ENCODE data around the gene BCKDK.

DNA sequence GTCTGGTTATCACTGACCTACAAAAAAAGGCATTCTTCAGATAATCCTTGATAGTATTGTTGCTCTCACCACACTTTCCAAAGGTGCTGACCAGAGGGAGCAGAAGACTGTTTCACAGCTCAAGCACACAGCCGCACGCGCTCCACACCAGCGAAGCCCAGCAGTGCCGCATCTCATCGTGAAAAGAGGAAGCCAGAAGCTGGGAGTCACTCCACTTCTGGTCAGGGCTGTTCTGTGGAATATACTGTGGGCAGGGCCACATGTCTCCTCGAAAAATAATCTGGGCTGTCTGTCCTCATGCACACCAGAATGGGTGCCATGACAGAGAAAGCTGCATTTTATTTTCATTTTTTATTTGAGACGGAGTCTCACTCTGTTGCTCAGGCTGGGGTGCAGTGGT, 49.0 kb downstream of the BCKDK start:
- TF ChIP-seq RFX5 (IDR thresholded peaks at IDR 0.05; ENCODE audit: low read length) (no peak), GABPA (IDR thresholded peaks at IDR 0.05; ENCODE audit: low read depth) (no peak)
- TF ChIP-seq, protein P1, sequence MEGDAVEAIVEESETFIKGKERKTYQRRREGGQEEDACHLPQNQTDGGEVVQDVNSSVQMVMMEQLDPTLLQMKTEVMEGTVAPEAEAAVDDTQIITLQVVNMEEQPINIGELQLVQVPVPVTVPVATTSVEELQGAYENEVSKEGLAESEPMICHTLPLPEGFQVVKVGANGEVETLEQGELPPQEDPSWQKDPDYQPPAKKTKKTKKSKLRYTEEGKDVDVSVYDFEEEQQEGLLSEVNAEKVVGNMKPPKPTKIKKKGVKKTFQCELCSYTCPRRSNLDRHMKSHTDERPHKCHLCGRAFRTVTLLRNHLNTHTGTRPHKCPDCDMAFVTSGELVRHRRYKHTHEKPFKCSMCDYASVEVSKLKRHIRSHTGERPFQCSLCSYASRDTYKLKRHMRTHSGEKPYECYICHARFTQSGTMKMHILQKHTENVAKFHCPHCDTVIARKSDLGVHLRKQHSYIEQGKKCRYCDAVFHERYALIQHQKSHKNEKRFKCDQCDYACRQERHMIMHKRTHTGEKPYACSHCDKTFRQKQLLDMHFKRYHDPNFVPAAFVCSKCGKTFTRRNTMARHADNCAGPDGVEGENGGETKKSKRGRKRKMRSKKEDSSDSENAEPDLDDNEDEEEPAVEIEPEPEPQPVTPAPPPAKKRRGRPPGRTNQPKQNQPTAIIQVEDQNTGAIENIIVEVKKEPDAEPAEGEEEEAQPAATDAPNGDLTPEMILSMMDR (IDR thresholded peaks at IDR 0.05) = no peak
